Peyer's patch (tissue), 4 donors: Measurements from ENCODE around the gene HADHA. TPM values are rescaled to one million over a fixed set of nuclear protein-coding genes. Genes with fewer than 3 reads are reported as not detected.

ENCODE experiments used
- DNase-seq, 3 donors: peaks; one replicate each; pipeline ENCODE4 v3.0.0-alpha.2; 2017 to 2019
- H3K27ac ChIP-seq, 4 donors: fragments of 200-600 bp; sonication (generic); one replicate each; pipeline ENCODE4 v1.5.1; 2016 to 2019
- H3K27me3 ChIP-seq, 2 donors: fragments of 200-600 bp; sonication (generic); one replicate each; pipeline ENCODE4 v1.5.1; 2019
- H3K36me3 ChIP-seq, 3 donors: fragments of 200-600 bp; sonication (generic); one replicate each; pipeline ENCODE4 v1.5.1; 2016 to 2019
- H3K4me1 ChIP-seq, 4 donors: fragments of 200-600 bp; sonication (generic); one replicate each; pipeline ENCODE4 v1.5.1; 2016 to 2019
- H3K4me3 ChIP-seq, 4 donors: fragments of 200-600 bp; sonication (generic); 1 replicate in 3 of 4; 2 replicates in 1 of 4; pipeline ENCODE4 v1.5.1; 2016 to 2019; ENCODE audit warnings: mild to moderate bottlenecking in 1 of 4
- H3K9me3 ChIP-seq, 4 donors: fragments of 200-600 bp; sonication (generic); one replicate each; pipeline ENCODE4 v1.5.1; 2016 to 2019; ENCODE audit warnings: mild to moderate bottlenecking in 1 of 4
- POLR2A ChIP-seq, 2 donors: fragments of 450-650 bp; IDR thresholded peaks; one replicate each; pipeline ENCODE4 v1.5.1; 2017; ENCODE audit warnings: antibody characterized with exemption in 2 of 2, mild to moderate bottlenecking in 2 of 2, moderate library complexity in 2 of 2
- total RNA-seq, 4 donors: library from RNA; depleted of rRNA; stranded (reverse); fragments of >200 nt; gene quantifications; one replicate each; pipeline ENCODE4 v1.1.0, GENCODE V29; 2016
- TF ChIP-seq, protein P1 (sequence below), 6 experiments: fragments of 450-650 bp in 4 of 6; fragments of 200-600 bp in 2 of 6; sonication (generic) in 1 of 6; IDR thresholded peaks; one replicate each; pipeline ENCODE4 v1.5.1; 2017 to 2019; ENCODE audit warnings: antibody characterized with exemption in 6 of 6, mild to moderate bottlenecking in 3 of 6, moderate library complexity in 1 of 6

HADHA gene
- total RNA-seq, 4 donors from 2014 or later, result 105 to 438 (median 267) TPM

DNA sequence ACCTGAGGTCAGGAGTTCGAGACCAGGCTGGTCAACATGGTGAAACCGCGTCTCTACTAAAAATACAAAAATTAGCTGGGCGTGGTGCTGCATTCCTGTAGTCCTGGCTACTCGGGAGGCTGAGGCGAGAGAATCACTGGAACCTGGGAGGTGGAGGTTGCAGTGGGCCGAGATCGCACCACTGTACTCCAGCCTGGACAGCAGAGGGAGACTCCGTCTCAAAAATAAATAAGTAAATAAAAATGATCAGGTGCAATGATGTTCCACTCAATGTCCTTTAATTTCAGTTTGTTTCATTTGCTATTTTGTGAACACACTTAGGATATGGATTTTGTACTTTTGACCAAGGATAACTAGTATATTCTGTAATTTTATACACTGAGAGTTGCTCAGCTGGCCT lies 9.3 kb downstream of the HADHA start:
- H3K27ac ChIP-seq, result peak overlapping the region in 1 of 4 donors; percentile 61
- no peak overlapping the region for H3K4me3 ChIP-seq
- TF ChIP-seq, protein P1, sequence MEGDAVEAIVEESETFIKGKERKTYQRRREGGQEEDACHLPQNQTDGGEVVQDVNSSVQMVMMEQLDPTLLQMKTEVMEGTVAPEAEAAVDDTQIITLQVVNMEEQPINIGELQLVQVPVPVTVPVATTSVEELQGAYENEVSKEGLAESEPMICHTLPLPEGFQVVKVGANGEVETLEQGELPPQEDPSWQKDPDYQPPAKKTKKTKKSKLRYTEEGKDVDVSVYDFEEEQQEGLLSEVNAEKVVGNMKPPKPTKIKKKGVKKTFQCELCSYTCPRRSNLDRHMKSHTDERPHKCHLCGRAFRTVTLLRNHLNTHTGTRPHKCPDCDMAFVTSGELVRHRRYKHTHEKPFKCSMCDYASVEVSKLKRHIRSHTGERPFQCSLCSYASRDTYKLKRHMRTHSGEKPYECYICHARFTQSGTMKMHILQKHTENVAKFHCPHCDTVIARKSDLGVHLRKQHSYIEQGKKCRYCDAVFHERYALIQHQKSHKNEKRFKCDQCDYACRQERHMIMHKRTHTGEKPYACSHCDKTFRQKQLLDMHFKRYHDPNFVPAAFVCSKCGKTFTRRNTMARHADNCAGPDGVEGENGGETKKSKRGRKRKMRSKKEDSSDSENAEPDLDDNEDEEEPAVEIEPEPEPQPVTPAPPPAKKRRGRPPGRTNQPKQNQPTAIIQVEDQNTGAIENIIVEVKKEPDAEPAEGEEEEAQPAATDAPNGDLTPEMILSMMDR (IDR thresholded peaks at IDR 0.05), result peak in 4 of 6 experiments; percentile 21 to 56 (median 50)
- TF ChIP-seq POLR2A (IDR thresholded peaks at IDR 0.05), result no peak
- peaks cover 0 to 88% (median 5%) of the 10 kb centered on the region in 3 donors for H3K36me3 ChIP-seq
- no peak for DNase-seq
- H3K9me3 ChIP-seq, result no peaks in the 10 kb centered on the region
- peaks cover 0 to 13% (median 0%) of the 10 kb centered on the region in 4 donors for H3K4me1 ChIP-seq
- no peaks in the 10 kb centered on the region for H3K27me3 ChIP-seq

DNA sequence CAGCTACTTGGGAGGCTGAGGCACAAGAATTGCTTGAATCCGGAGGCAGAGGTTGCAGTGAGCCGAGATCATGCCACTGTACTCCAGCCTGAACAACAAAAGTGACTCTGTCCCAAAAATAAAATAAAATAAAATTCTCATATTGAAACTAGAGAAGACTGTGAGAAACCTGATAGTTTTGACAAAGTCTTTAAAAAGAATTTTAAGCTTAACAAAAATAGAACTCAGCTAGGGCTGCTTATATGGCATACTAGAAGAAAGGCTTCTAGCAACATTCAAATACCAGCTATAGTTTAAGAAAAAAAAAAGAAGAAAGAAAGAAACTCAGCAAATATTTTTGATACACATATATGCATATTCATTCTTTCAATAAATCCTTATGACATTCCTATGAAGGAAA lies 13.6 kb downstream of the HADHA start:
- TF ChIP-seq, protein P1 (IDR thresholded peaks at IDR 0.05), result no peak
- TF ChIP-seq POLR2A (IDR thresholded peaks at IDR 0.05), result no peak
- Histone ChIP-seq H3K36me3 (peaks cover 0 to 99% (median 5%) of the 10 kb centered on the region in 3 donors), H3K27ac (no peak overlapping the region), H3K9me3 (no peaks in the 10 kb centered on the region), H3K27me3 (no peaks in the 10 kb centered on the region), H3K4me1 (no peaks in the 10 kb centered on the region), H3K4me3 (no peak overlapping the region)
- DNase-seq, result no peak

DNA sequence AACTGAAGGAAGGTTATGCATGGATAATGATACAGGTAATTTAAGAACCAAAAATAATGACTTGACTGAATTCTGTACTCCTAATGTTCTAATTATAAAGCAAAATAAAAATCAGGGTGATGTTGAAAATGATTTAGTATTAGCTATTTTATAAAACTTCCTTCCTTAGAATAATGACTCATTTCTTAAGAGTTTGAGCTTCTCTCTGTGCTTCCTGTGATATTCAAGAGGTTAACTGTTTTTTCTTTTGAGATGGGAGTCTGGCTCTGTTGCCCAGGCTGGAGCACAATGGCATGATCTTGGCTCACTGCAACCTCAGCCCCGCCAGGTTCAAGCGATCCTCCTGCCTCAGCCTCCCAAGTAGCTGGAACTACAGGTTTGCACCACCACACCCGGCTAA lies 14.8 kb downstream of the HADHA start:
- H3K4me3 ChIP-seq, result no peak overlapping the region
- H3K9me3 ChIP-seq, result no peaks in the 10 kb centered on the region
- H3K27me3 ChIP-seq, result no peaks in the 10 kb centered on the region
- no peak overlapping the region for H3K27ac ChIP-seq
- TF ChIP-seq, protein P1 (IDR thresholded peaks at IDR 0.05), result no peak
- TF ChIP-seq POLR2A (IDR thresholded peaks at IDR 0.05), result no peak
- no peak for DNase-seq
- H3K36me3 ChIP-seq, result peaks cover 0 to 94% (median 3%) of the 10 kb centered on the region in 3 donors
- peaks cover 0 to 5% (median 0%) of the 10 kb centered on the region in 4 donors for H3K4me1 ChIP-seq

DNA sequence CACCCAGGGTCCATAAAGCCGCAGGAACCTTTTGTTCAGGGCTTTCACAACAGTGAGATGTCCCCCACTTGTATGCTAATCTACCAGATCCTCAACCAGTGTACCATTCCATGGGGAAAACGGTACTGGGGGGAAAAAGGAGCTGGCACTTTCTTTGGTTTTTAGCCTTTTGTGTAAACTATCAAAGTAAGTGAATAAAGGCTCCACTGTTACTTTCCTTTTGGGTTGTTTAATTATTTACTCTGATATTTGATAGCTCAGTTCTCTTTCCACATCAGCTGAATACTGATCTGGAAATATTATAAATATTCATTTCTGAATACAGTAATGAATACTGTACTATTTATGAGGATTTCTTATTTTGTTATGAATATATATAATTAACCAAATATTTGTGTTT lies 20.3 kb downstream of the HADHA start:
- H3K9me3 ChIP-seq, result no peaks in the 10 kb centered on the region
- peaks cover 0 to 5% (median 0%) of the 10 kb centered on the region in 4 donors for H3K4me1 ChIP-seq
- peaks cover 0 to 77% (median 0%) of the 10 kb centered on the region in 3 donors for H3K36me3 ChIP-seq
- TF ChIP-seq POLR2A (IDR thresholded peaks at IDR 0.05), result no peak
- TF ChIP-seq, protein P1 (IDR thresholded peaks at IDR 0.05), result no peak
- no peak for DNase-seq
- H3K27me3 ChIP-seq, result no peaks in the 10 kb centered on the region
- H3K27ac ChIP-seq, result no peak overlapping the region
- no peak overlapping the region for H3K4me3 ChIP-seq

DNA sequence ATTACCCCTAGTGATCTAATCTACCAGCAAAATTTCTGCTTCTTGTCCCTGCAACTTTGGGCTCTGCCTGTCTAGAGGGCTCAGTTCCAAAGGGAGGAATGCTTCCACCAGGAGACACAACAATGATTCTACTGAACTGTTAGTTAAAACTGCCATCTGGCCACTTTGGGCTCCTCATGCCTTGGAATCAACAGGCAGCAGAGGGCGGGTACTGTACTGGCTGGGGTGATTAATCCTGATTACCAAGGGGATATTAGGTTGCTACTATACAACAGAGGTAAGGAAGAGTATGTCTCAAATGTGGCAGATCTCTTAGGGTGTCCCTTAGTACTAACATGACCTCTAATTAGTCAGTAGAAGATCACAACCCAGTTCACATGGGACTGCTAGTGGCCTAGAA lies 21.4 kb downstream of the HADHA start:
- peaks cover 0 to 73% (median 0%) of the 10 kb centered on the region in 3 donors for H3K36me3 ChIP-seq
- no peaks in the 10 kb centered on the region for H3K9me3 ChIP-seq
- H3K4me1 ChIP-seq, result peaks cover 0 to 5% (median 0%) of the 10 kb centered on the region in 4 donors
- DNase-seq, result no peak
- no peak overlapping the region for H3K27ac ChIP-seq
- no peaks in the 10 kb centered on the region for H3K27me3 ChIP-seq
- TF ChIP-seq POLR2A (IDR thresholded peaks at IDR 0.05), result no peak
- TF ChIP-seq, protein P1 (IDR thresholded peaks at IDR 0.05), result no peak
- no peak overlapping the region for H3K4me3 ChIP-seq

DNA sequence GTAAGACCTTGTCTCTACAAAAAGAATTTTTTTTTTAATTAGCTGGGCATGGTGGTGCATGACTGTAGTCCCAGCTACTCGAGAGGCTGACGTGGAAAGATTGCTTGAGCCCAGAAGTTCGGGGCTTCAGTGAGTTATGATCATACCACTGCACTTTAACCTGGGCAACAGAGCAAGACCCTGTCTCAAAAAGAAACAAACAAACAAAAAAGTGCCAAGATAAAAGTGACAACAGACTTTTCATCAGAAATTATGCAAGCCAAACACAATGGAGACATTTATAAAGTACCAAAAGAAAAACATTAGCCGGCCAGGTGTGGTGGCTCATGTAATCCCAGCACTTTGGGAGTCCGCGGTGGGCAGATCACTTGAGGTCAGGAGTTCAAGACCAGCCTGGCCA lies 26.7 kb downstream of the HADHA start:
- no peak overlapping the region for H3K4me3 ChIP-seq
- no peaks in the 10 kb centered on the region for H3K9me3 ChIP-seq
- H3K4me1 ChIP-seq, result no peaks in the 10 kb centered on the region
- H3K27ac ChIP-seq, result no peak overlapping the region
- no peaks in the 10 kb centered on the region for H3K27me3 ChIP-seq
- no peak for TF ChIP-seq POLR2A (IDR thresholded peaks at IDR 0.05)
- TF ChIP-seq, protein P1 (IDR thresholded peaks at IDR 0.05), result no peak
- H3K36me3 ChIP-seq, result peaks cover 0 to 92% (median 0%) of the 10 kb centered on the region in 3 donors
- no peak for DNase-seq
